ENCODE results near the gene HK2.

HK2 gene

DNA sequence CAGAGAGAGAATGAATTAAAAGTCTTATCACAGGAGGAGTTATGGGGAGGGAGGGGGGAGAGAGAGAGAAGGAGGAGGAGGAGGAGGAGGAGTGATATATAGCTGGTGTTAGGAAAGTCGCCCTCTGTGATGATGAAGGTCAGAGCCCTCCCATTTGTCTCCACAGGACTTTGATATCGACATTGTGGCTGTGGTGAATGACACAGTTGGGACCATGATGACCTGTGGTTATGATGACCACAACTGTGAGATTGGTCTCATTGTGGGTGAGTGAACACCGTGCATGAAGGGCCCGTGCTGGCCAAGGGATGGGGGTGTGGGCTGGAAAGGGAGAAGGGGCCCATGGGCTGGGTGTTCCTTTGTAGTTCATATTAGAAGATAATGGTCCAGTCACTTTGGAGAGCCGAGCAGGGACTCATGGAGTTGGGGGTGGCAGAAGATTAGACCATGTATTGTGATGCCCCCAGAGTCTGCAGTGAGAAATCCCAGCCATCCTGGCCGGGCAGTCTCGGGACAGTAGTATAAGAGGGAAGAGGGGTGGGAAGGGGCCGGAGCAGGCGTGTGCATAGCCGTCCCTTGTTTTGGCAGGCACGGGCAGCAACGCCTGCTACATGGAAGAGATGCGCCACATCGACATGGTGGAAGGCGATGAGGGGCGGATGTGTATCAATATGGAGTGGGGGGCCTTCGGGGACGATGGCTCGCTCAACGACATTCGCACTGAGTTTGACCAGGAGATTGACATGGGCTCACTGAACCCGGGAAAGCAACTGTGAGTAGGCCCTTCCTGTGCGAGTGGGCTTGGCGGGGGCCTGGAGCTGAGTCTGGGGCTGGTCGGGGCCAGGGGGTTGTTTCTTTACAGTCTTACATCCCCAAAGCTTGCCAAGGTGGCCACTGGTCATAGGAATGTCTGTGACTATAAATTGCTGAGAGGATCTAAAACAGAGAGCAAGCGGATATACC is 40.0 kb downstream of the HK2 start:
- TF ChIP-seq CTCF (IDR thresholded peaks at IDR 0.05; ENCODE audit: extremely low read depth, missing control alignments) = no peak
- DNase-seq (ENCODE audit: low spot score) = no peak

DNA sequence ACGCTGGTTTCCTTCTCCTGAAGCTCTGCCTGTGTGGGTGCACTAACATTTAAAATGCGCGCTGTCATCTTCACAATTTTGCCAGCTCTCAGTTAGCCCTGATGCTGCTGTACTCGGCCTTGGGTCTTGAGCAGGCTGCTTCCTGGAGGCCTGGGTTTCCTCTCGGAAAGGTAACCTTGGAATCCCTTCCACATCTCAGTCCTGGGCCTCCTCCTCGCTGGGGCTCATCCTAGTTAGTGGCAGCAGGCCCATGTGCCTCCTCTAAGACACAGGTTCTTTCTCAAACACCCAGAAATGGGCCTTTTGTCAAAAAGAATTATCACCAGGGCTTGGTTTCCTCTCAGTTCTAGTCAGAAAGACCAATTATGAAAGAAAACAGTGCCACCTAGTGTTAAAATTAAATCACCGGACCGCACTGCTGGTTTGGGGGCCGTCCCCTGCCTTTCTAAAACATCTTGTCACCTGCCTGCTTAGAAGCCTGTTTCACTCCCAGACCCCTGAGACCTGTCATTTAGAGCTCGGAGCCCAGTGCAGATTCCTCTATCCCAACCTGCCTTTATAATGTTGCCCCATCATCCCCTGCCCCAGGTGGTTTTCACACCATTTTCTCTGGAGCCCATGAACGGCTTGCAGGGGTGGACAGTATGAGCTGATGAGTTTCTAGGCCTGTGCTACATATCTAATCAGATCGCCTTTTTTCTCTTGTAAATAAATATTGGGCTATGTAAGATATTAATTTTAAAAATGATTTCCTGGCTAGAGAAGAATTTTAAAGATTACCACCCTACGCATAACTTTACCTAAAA is 42.4 kb downstream of the HK2 start:
- peak; percentile 23 for TF ChIP-seq CTCF (IDR thresholded peaks at IDR 0.05; ENCODE audit: extremely low read depth, missing control alignments)
- peak; percentile 78 for DNase-seq (ENCODE audit: low spot score)

DNA sequence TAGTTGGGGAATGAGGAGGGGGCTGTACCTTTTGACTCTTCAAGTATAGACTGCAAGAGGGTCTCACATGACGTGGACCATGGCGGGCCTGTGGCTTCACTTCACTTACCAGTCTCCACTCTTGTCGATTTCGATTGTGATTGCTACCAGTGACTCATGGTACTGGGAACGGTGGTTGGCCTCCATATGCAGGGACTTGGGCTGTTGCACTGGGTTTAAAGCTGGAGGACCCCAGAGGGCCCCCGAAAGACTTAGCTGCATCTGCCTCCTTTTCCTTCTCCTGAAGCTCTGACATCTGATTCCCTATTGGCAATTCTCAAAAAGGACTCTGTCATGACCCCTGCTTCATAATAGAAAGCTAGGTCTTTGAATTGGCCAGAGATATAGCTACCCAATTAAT is 43.4 kb downstream of the HK2 start:
- DNase-seq (ENCODE audit: low spot score) = no peak
- no peak for TF ChIP-seq CTCF (IDR thresholded peaks at IDR 0.05; ENCODE audit: extremely low read depth, missing control alignments)

GRCh38 chr2:74877781-74878433 is 44.0 kb downstream of the HK2 start:
- TF ChIP-seq CTCF (IDR thresholded peaks at IDR 0.05; ENCODE audit: extremely low read depth, missing control alignments) = no peak
- DNase-seq (ENCODE audit: low spot score) = no peak

DNA sequence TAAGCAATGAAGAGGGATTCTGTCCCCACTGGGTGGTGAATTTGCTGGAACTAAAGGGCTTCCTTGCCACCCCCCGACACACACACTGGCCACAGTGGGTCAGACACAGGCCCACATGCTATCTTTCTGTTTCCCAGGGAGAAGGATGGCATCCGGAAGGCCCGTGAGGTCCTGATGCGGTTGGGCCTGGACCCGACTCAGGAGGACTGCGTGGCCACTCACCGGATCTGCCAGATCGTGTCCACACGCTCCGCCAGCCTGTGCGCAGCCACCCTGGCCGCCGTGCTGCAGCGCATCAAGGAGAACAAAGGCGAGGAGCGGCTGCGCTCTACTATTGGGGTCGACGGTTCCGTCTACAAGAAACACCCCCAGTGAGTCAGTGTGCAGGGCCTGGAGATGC is 44.6 kb downstream of the HK2 start:
- DNase-seq (ENCODE audit: low spot score) = no peak
- TF ChIP-seq CTCF (IDR thresholded peaks at IDR 0.05; ENCODE audit: extremely low read depth, missing control alignments) = no peak

DNA sequence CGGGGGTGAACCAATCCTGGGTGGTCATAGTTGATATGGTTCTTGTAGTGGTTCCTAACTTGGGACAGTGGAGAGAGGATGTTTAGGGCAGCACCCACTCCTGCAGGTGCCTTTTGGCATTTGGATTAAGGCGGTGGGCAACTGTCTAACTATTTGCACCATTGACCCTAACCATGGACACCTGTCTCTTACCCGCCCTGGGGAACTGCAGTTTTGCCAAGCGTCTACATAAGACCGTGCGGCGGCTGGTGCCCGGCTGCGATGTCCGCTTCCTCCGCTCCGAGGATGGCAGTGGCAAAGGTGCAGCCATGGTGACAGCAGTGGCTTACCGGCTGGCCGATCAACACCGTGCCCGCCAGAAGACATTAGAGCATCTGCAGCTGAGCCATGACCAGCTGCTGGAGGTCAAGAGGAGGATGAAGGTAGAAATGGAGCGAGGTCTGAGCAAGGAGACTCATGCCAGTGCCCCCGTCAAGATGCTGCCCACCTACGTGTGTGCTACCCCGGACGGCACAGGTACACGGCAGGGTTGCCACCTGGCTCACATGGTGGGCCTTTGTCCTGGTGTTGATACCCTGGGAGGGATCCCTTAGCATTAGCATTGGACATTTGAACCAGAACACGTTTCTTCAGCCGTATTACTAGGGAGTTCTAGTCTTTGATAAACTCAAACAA is 46.3 kb downstream of the HK2 start:
- no peak for TF ChIP-seq CTCF (IDR thresholded peaks at IDR 0.05; ENCODE audit: extremely low read depth, missing control alignments)
- no peak for DNase-seq (ENCODE audit: low spot score)

Data from GM20000 (cell line).